Thoracic aorta (tissue), 2 donors: ENCODE data around the gene POMGNT2. TPM values are rescaled to one million over a fixed set of nuclear protein-coding genes. Genes with fewer than 3 reads are reported as not detected.
"Not testable (repeated sequence)": the region's sequence is repeated elsewhere in the genome, so short reads cannot be mapped to it uniquely, and the experiment has no call there.

Source experiments
- ATAC-seq: fragments of 150-250 bp; one replicate; pipeline ENCODE4 v1.8.0; 2017; ENCODE audit warnings: low read depth; ENCODE audit not compliant: insufficient number of reproducible peaks, low FRiP score
- DNase-seq: peaks from one replicate; pipeline ENCODE4 v3.0.0-alpha.2; 2020; ENCODE audit warnings: low spot score
- H3K27ac ChIP-seq, 2 donors: fragments of 200-600 bp; sonication (generic); 1 replicate in 1 of 2; 2 replicates in 1 of 2; pipeline ENCODE4 v1.5.1; 2016; ENCODE audit warnings: mild to moderate bottlenecking in 2 of 2, moderate library complexity in 2 of 2
- H3K27me3 ChIP-seq: fragments of 200-600 bp; sonication (generic); replicated peaks from 2 replicates; pipeline ENCODE4 v1.6.0; 2016; ENCODE audit warnings: mild to moderate bottlenecking; ENCODE audit not compliant: insufficient read depth
- H3K36me3 ChIP-seq: fragments of 200-600 bp; sonication (generic); one replicate; pipeline ENCODE4 v1.5.1; 2016
- H3K4me1 ChIP-seq, 2 donors: fragments of 200-600 bp; sonication (generic); 1 replicate in 1 of 2; 2 replicates in 1 of 2; pipeline versions ENCODE4 v1.5.1 to v1.6.0; 2016; ENCODE audit warnings: low read depth in 2 of 2, mild to moderate bottlenecking in 1 of 2; ENCODE audit not compliant: control insufficient read depth in 1 of 2
- H3K4me3 ChIP-seq: fragments of 200-600 bp; sonication (generic); 2 replicates; pipeline ENCODE4 v1.5.1; 2016; ENCODE audit warnings: mild to moderate bottlenecking
- H3K9me3 ChIP-seq: fragments of 200-600 bp; sonication (generic); 2 replicates; pipeline ENCODE4 v1.5.1; 2016
- CTCF ChIP-seq: fragments of 200-600 bp; sonication (generic); IDR thresholded peaks from one replicate; pipeline ENCODE4 v1.5.1; 2019; ENCODE audit warnings: antibody characterized with exemption
- total RNA-seq, 2 donors: library from RNA; depleted of rRNA; stranded (reverse); fragments of >200 nt; gene quantifications; one replicate each; pipeline versions ENCODE4 v1.1.0 to v1.2.3, GENCODE V29; 2016

Gene POMGNT2
- total RNA-seq, 2 donors from 2014 or later = 8.6 to 21.7 TPM

GRCh38 chr3:43055393-43055792, 50.5 kb downstream of the POMGNT2 start:
- peaks cover 6% of the 10 kb centered on the region for H3K9me3 ChIP-seq
- peaks cover 8% of the 10 kb centered on the region for H3K36me3 ChIP-seq
- ATAC-seq = no peak
- H3K27ac ChIP-seq = no peak overlapping the region
- H3K27me3 ChIP-seq = no peaks in the 10 kb centered on the region
- DNase-seq = no peak
- no peaks in the 10 kb centered on the region for H3K4me1 ChIP-seq
- H3K4me3 ChIP-seq = no peak overlapping the region
- no peak for TF ChIP-seq CTCF

GRCh38 chr3:43054754-43055153, 51.1 kb downstream of the POMGNT2 start:
- DNase-seq (no peak), ATAC-seq (no peak)
- no peak overlapping the region for H3K4me3 ChIP-seq
- H3K27me3 ChIP-seq = no peaks in the 10 kb centered on the region
- no peaks in the 10 kb centered on the region for H3K4me1 ChIP-seq
- TF ChIP-seq CTCF = no peak
- H3K36me3 ChIP-seq = peaks cover 8% of the 10 kb centered on the region
- peaks cover 11% of the 10 kb centered on the region for H3K9me3 ChIP-seq
- no peak overlapping the region for H3K27ac ChIP-seq

GRCh38 chr3:43053291-43053690, 52.6 kb downstream of the POMGNT2 start:
- H3K4me1 ChIP-seq = no peaks in the 10 kb centered on the region
- no peak for TF ChIP-seq CTCF
- no peak overlapping the region for H3K27ac ChIP-seq
- H3K36me3 ChIP-seq = peaks cover 8% of the 10 kb centered on the region
- DNase-seq (no peak), ATAC-seq (no peak)
- no peaks in the 10 kb centered on the region for H3K27me3 ChIP-seq
- peaks cover 21% of the 10 kb centered on the region for H3K9me3 ChIP-seq
- H3K4me3 ChIP-seq = no peak overlapping the region

- H3K4me1 ChIP-seq = no peaks in the 10 kb centered on the region
- no peak overlapping the region for H3K4me3 ChIP-seq
- H3K27me3 ChIP-seq = no peaks in the 10 kb centered on the region
- DNase-seq (no peak), ATAC-seq (no peak)
- no peak overlapping the region for H3K27ac ChIP-seq
- TF ChIP-seq CTCF = no peak
- peaks cover 37% of the 10 kb centered on the region for H3K9me3 ChIP-seq
- H3K36me3 ChIP-seq = no peaks in the 10 kb centered on the region
Measured at GRCh38 chr3:43048470-43048869, 57.4 kb downstream of the POMGNT2 start.

- Histone ChIP-seq H3K4me1 (peaks cover 0 to 7% of the 10 kb centered on the region in 2 donors), H3K36me3 (no peaks in the 10 kb centered on the region), H3K27me3 (no peaks in the 10 kb centered on the region), H3K27ac (no peak overlapping the region), H3K4me3 (no peak overlapping the region), H3K9me3 (peaks cover 37% of the 10 kb centered on the region)
- no peak for DNase-seq
- TF ChIP-seq CTCF = no peak
- no peak for ATAC-seq
Measured at GRCh38 chr3:43046583-43046982, 59.3 kb downstream of the POMGNT2 start.

GRCh38 chr3:43045079-43045478, 60.8 kb downstream of the POMGNT2 start:
- not testable (repeated sequence) for DNase-seq, H3K4me3 ChIP-seq, H3K27ac ChIP-seq, H3K4me1 ChIP-seq, H3K36me3 ChIP-seq, H3K27me3 ChIP-seq, ATAC-seq
- peaks cover 28% of the 10 kb centered on the region for H3K9me3 ChIP-seq
